Measurements from ENCODE around the gene ROMO1.

ROMO1 gene

DNA sequence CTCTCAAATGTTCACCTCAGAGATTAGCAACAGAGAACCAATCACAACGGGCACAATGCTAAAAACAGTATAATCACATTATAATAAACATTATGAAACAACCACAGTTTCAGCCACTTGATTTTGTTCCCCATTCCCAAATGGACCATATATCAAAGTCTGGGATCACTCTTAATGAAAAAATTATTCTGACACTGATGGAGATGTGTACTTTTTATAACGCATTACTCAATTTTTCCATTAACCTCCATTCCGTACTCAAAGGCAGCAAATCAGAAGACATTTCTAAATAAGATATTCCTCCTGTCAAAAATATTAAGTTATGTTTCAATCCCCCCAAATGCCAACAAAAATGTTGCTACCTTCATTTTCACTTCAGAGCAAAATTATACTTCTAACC, 37.3 kb upstream of the ROMO1 start:
- H3K4me1 ChIP-seq (ENCODE audit: insufficient read depth, low read length) = peaks cover 30% of the 10 kb centered on the region
- no peaks in the 10 kb centered on the region for H3K27me3 ChIP-seq (ENCODE audit: insufficient read depth, low read length)
- no peaks in the 10 kb centered on the region for H3K9me3 ChIP-seq (ENCODE audit: insufficient read depth, low read depth, low read length)
- peaks cover 5% of the 10 kb centered on the region; the same call in 1 of the 2 replicates for H3K36me3 ChIP-seq (ENCODE audit: insufficient read depth, low read length)
- no peak overlapping the region for H3K27ac ChIP-seq (ENCODE audit: low read depth, low read length)
- WGBS = 61% methylated on average over 2 of the region's 3 CpGs
- peak overlapping the region; percentile 28; the same call in 1 of the 2 replicates for H3K9ac ChIP-seq (ENCODE audit: low read depth, low read length)
- H3K4me3 ChIP-seq (ENCODE audit: low read length) = peak overlapping the region; percentile 83

DNA sequence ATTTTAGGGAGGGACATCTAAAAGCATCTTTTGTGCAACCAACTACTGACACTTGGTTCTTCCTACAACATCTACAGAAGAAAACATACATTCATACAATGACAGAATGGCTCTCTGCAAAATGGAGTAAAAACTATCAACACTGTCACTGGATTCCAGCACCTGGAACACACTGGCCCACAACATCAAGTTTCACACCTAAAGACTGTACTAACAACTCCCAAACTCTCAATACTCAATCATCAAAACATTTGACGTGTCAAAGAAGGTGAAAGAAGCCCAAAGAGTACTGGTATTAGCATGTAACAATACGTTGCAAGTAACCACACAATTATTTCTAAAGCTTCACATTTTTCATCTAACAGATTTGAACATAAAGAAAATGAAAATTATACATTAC, 36.7 kb upstream of the ROMO1 start:
- Histone ChIP-seq H3K27ac (ENCODE audit: low read depth, low read length) (no peak overlapping the region), H3K4me3 (ENCODE audit: low read length) (peak overlapping the region; percentile 83)
- WGBS = 26% methylated on average over 2 of the region's 2 CpGs

DNA sequence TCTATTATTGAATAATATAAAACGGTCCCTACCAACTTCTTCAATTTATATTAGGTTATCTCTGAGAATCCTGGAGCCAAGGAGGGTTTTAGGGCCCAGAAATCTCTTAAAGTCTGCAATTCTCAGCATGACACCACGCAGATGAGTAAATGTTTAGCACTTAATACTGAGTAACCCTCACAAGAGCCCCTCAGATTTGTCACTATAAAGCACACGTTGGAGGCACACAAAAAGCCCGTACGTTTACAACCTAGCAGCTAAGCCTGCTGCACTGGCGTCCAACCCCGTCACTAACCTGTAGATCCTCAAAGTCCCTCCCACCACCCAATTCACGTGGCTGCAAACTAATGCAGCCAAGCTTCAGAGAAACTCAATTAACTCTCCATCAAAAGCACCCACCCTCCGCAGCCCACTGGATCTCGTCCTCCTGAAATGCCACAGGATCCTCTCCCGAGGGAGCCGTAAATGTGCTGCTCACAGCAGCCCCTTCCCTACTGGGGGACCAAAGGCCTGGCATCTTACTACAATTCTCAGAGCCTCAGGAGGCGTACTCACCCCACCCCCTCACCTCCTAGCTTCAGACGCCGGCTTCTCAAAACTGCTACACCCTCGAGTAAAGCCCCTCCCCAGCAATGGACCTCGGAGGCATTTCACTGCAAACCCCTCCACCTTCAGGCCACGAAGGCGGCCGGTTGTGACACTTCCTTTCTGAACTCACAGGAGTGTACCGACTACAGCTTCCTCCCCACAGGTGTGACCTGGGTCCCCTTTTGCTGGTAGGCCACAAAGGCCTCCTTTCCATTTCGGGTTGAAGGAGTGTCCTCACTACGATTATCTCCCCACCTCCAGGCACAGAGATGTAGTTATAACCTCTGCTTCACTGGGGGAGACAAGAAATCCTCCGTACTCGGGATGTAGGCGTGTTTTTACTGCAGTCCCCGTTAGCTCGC, 35.4 kb upstream of the ROMO1 start:
- WGBS = under 1% methylated on average over 28 of the region's 28 CpGs

More for the DNA sequence above, 36.7 kb upstream of the ROMO1 start:
- Histone ChIP-seq H3K36me3 (ENCODE audit: insufficient read depth, low read length) (peaks cover under 1% of the 10 kb centered on the region; the same call in 1 of the 2 replicates), H3K9ac (ENCODE audit: low read depth, low read length) (peak overlapping the region; percentile 99; the same call in 1 of the 2 replicates), H3K9me3 (ENCODE audit: insufficient read depth, low read depth, low read length) (no peaks in the 10 kb centered on the region), H3K4me1 (ENCODE audit: insufficient read depth, low read length) (peaks cover 30% of the 10 kb centered on the region), H3K27me3 (ENCODE audit: insufficient read depth, low read length) (no peaks in the 10 kb centered on the region)

GRCh38 chr20:35664466-35665206, 34.6 kb upstream of the ROMO1 start, which contains the start of the genes CPNE1 and RBM12:
Gene CPNE1 (minus strand): TSS chr20:35664900. CDS start chr20:35632923, 31,977 bp downstream.
Gene RBM12 (minus strand): TSS chr20:35664900. CDS start chr20:35655322, 9,578 bp downstream.
- peaks cover 14% of the 10 kb centered on the region for H3K36me3 ChIP-seq (ENCODE audit: insufficient read depth, low read length)
- H3K9ac ChIP-seq (ENCODE audit: low read depth, low read length) = peak within 1 kb of the TSS; percentile 99
- H3K27ac ChIP-seq (ENCODE audit: low read depth, low read length) = peak within 1 kb of the TSS; percentile 97
- no peaks in the 10 kb centered on the region for H3K27me3 ChIP-seq (ENCODE audit: insufficient read depth, low read length)
- under 1% methylated on average over 61 of the region's 61 CpGs for WGBS
- H3K9me3 ChIP-seq (ENCODE audit: insufficient read depth, low read depth, low read length) = no peaks in the 10 kb centered on the region
- H3K4me1 ChIP-seq (ENCODE audit: insufficient read depth, low read length) = peaks cover 30% of the 10 kb centered on the region
- H3K4me3 ChIP-seq (ENCODE audit: low read length) = peak within 1 kb of the TSS; percentile 83

More for the DNA sequence above, 35.4 kb upstream of the ROMO1 start:
- no peaks in the 10 kb centered on the region for H3K27me3 ChIP-seq (ENCODE audit: insufficient read depth, low read length)
- no peaks in the 10 kb centered on the region for H3K9me3 ChIP-seq (ENCODE audit: insufficient read depth, low read depth, low read length)
- H3K4me1 ChIP-seq (ENCODE audit: insufficient read depth, low read length) = peaks cover 30% of the 10 kb centered on the region
- H3K9ac ChIP-seq (ENCODE audit: low read depth, low read length) = peak overlapping the region; percentile 99
- H3K27ac ChIP-seq (ENCODE audit: low read depth, low read length) = peak overlapping the region; percentile 97
- peak overlapping the region; percentile 83 for H3K4me3 ChIP-seq (ENCODE audit: low read length)
- H3K36me3 ChIP-seq (ENCODE audit: insufficient read depth, low read length) = peaks cover 6% of the 10 kb centered on the region

GRCh38 chr20:35665949-35666288, 33.3 kb upstream of the ROMO1 start:
- Histone ChIP-seq H3K36me3 (ENCODE audit: insufficient read depth, low read length) (peaks cover 21% of the 10 kb centered on the region), H3K27ac (ENCODE audit: low read depth, low read length) (no peak overlapping the region), H3K9ac (ENCODE audit: low read depth, low read length) (no peak overlapping the region), H3K9me3 (ENCODE audit: insufficient read depth, low read depth, low read length) (no peaks in the 10 kb centered on the region), H3K27me3 (ENCODE audit: insufficient read depth, low read length) (no peaks in the 10 kb centered on the region), H3K4me1 (ENCODE audit: insufficient read depth, low read length) (peaks cover 25% of the 10 kb centered on the region), H3K4me3 (ENCODE audit: low read length) (no peak overlapping the region)
- 96% methylated on average over 15 of the region's 17 CpGs for WGBS

- Histone ChIP-seq H3K36me3 (ENCODE audit: insufficient read depth, low read length) (peaks cover 40% of the 10 kb centered on the region), H3K4me3 (ENCODE audit: low read length) (no peak overlapping the region), H3K9ac (ENCODE audit: low read depth, low read length) (no peak overlapping the region), H3K4me1 (ENCODE audit: insufficient read depth, low read length) (no peaks in the 10 kb centered on the region), H3K9me3 (ENCODE audit: insufficient read depth, low read depth, low read length) (no peaks in the 10 kb centered on the region), H3K27me3 (ENCODE audit: insufficient read depth, low read length) (no peaks in the 10 kb centered on the region), H3K27ac (ENCODE audit: low read depth, low read length) (no peak overlapping the region)
- WGBS = 94% methylated on average over 5 of the region's 5 CpGs
Observed at GRCh38 chr20:35669221-35669620, 30.0 kb upstream of the ROMO1 start.

DNA sequence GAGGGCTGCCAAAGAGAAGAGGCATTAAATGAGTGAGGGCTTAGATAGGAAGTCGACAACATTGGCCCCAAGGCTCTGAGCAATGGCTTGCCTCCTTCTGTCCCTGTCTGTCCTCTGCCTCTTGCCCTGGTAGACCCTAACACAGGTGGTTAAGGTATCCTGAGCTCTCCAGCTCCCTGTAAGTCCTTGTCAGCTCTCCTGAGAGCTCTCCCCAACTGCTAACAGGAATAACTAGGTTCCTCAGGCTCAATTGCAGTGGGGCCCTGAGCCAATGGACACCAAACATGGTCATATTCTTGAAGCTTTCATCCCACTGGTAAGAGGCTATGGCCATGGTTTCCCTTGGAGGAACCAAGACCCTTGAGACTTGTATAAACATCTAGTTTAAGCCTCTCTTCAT, 29.5 kb upstream of the ROMO1 start:
- H3K36me3 ChIP-seq (ENCODE audit: insufficient read depth, low read length) = peaks cover 45% of the 10 kb centered on the region
- H3K9ac ChIP-seq (ENCODE audit: low read depth, low read length) = no peak overlapping the region
- no peaks in the 10 kb centered on the region for H3K4me1 ChIP-seq (ENCODE audit: insufficient read depth, low read length)
- WGBS = 71% methylated on average over 1 of the region's 1 CpG
- H3K4me3 ChIP-seq (ENCODE audit: low read length) = no peak overlapping the region
- no peaks in the 10 kb centered on the region for H3K9me3 ChIP-seq (ENCODE audit: insufficient read depth, low read depth, low read length)
- no peaks in the 10 kb centered on the region for H3K27me3 ChIP-seq (ENCODE audit: insufficient read depth, low read length)
- no peak overlapping the region for H3K27ac ChIP-seq (ENCODE audit: low read depth, low read length)

GRCh38 chr20:35673884-35674283, 25.3 kb upstream of the ROMO1 start:
- Histone ChIP-seq H3K9ac (ENCODE audit: low read depth, low read length) (no peak overlapping the region), H3K27ac (ENCODE audit: low read depth, low read length) (no peak overlapping the region), H3K36me3 (ENCODE audit: insufficient read depth, low read length) (peaks cover 38% of the 10 kb centered on the region), H3K27me3 (ENCODE audit: insufficient read depth, low read length) (no peaks in the 10 kb centered on the region), H3K4me3 (ENCODE audit: low read length) (no peak overlapping the region), H3K9me3 (ENCODE audit: insufficient read depth, low read depth, low read length) (no peaks in the 10 kb centered on the region), H3K4me1 (ENCODE audit: insufficient read depth, low read length) (no peaks in the 10 kb centered on the region)
- 93% methylated on average over 4 of the region's 4 CpGs for WGBS

- 97% methylated on average over 6 of the region's 8 CpGs for WGBS
- Histone ChIP-seq H3K4me1 (ENCODE audit: insufficient read depth, low read length) (no peaks in the 10 kb centered on the region), H3K27ac (ENCODE audit: low read depth, low read length) (no peak overlapping the region), H3K36me3 (ENCODE audit: insufficient read depth, low read length) (peaks cover 28% of the 10 kb centered on the region), H3K4me3 (ENCODE audit: low read length) (no peak overlapping the region), H3K27me3 (ENCODE audit: insufficient read depth, low read length) (no peaks in the 10 kb centered on the region), H3K9ac (ENCODE audit: low read depth, low read length) (no peak overlapping the region), H3K9me3 (ENCODE audit: insufficient read depth, low read depth, low read length) (no peaks in the 10 kb centered on the region)
Observed at GRCh38 chr20:35674921-35675320, 24.3 kb upstream of the ROMO1 start.

DNA sequence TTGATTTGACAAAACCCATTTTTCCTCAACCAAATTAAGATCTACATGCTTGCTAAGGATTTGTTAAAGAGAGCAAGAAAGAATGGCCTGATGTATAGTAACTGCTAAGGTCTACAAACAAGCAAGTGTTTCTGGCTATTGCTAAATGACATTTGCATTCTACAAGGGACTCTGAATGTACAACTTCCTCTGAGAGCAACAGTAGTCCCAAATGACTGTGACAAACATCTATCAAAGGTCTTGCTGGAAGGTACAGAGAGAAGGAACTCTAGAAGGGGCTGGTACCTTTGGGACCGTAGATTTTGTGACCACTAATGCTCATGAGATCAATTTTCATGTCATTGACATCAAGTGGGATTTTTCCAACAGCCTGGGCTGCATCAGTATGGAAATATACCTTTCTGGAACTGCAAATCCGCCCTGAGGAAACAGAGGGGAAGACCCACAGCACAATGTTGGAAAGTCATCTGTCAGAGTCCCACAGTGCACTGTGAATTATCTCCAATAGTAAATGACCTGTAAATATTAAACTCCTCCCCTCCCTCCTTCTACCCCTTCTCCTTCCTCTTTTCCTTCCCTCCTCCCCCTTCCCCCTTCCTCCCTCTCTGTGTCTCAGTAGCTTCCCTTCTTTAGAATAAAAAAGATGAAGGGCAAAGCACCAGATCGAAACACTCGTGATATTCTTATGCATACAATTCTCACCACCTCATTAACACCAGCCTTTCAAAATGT, 18.6 kb upstream of the ROMO1 start:
- Histone ChIP-seq H3K4me1 (ENCODE audit: insufficient read depth, low read length) (no peaks in the 10 kb centered on the region), H3K27me3 (ENCODE audit: insufficient read depth, low read length) (no peaks in the 10 kb centered on the region), H3K36me3 (ENCODE audit: insufficient read depth, low read length) (no peaks in the 10 kb centered on the region), H3K9ac (ENCODE audit: low read depth, low read length) (no peak overlapping the region), H3K4me3 (ENCODE audit: low read length) (no peak overlapping the region), H3K27ac (ENCODE audit: low read depth, low read length) (no peak overlapping the region), H3K9me3 (ENCODE audit: insufficient read depth, low read depth, low read length) (no peaks in the 10 kb centered on the region)
- 87% methylated on average over 4 of the region's 4 CpGs for WGBS
